ENCODE data around the gene CCDC92. TPM values are rescaled to one million over a fixed set of nuclear protein-coding genes. Genes with fewer than 3 reads are reported as not detected.

The CCDC92 gene
- total and polyA plus RNA-seq, 2 of the 8 experiments (the other 6 are each of a cell fraction or from before 2014, with no cell fraction given): 0.43 to 0.51 TPM

- TF ChIP-seq CHD1 (IDR thresholded peaks at IDR 0.05; ENCODE audit: low read depth, low read length): no peak
- TF ChIP-seq PHF8 (conservative IDR thresholded peaks at IDR 0.05; ENCODE audit: low read depth, low read length): no peak
- TF ChIP-seq, protein P1, sequence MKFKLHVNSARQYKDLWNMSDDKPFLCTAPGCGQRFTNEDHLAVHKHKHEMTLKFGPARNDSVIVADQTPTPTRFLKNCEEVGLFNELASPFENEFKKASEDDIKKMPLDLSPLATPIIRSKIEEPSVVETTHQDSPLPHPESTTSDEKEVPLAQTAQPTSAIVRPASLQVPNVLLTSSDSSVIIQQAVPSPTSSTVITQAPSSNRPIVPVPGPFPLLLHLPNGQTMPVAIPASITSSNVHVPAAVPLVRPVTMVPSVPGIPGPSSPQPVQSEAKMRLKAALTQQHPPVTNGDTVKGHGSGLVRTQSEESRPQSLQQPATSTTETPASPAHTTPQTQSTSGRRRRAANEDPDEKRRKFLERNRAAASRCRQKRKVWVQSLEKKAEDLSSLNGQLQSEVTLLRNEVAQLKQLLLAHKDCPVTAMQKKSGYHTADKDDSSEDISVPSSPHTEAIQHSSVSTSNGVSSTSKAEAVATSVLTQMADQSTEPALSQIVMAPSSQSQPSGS (IDR thresholded peaks at IDR 0.05; ENCODE audit: low read length): no peak
- no peak for TF ChIP-seq EP300 (IDR thresholded peaks at IDR 0.05; ENCODE audit: borderline replicate concordance in 1 of 2, low read depth in 2 of 2, low read length in 2 of 2)
- no peak for TF ChIP-seq JUND (IDR thresholded peaks at IDR 0.05; ENCODE audit: low read length)
These were observed 10.1 kb downstream of the CCDC92 start (continued) for GRCh38 chr12:123962513-123962912.
